ENCODE measurements around the gene CH25H. TPM values are rescaled to one million over a fixed set of nuclear protein-coding genes. Genes with fewer than 3 reads are reported as not detected.

The CH25H gene
- polyA plus RNA-seq, 3 donors, result 0.11 to 0.22 (median 0.13) TPM

DNA sequence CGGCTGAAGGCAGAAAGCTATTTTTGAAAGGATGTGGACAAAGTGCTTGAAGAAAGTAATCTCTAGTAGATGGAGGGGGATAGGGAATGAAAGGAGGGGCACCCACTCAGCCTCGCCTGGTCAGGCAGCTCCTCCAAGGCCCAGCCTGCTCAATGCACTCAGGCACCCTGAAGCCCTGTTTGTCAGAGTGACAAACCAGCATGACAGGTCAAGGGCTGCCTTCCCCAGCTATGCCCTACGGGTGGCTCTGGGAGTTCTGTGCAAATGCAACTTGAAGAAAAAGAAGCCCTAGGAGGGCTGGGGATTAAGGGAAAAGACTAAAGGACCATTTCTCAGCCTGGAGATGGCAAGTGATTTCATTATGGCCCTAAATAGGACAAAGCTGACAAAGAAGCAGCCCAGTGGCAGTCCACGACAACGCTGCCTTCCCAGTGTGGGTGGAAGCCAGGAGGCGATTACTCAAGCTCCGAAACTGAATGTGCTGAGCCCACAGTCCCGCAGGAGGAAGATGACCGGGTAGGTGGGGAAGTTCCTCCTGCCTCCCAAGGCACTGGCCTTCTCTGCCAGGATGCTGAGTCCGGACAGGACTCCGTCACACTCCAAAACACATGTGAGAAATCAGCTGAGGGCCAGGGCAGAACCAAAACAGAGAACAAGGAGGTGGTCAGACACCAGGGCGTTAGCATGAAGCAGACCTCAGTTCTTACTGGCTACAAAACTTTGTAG lies 28.1 kb upstream of the CH25H start:
- no peak for DNase-seq (ENCODE audit: low read depth in 3 of 3, low spot score in 2 of 3)

- DNase-seq (ENCODE audit: low read depth in 3 of 3, low spot score in 2 of 3), result no peak
These were observed 25.9 kb upstream of the CH25H start for GRCh38 chr10:89233033-89233432.

DNA sequence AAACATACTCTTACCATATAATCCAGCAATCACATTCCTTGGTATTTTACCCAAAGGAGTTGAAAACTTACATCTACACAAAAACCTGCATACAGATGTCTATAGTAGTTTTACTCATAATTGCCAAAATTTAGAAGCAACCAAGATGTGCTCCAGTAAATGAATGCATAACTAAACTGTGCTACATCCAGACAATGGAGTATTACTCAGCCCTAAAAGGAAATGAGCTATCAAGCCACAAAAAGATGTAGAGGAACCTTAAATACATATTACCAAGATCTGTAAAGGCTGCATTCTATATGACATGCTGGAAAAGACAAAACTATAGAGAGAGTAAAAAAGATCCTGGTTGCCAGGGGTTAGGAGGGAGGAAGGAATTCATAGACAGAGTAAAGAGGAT lies 21.8 kb upstream of the CH25H start:
- no peak for DNase-seq (ENCODE audit: low read depth in 3 of 3, low spot score in 2 of 3)

DNA sequence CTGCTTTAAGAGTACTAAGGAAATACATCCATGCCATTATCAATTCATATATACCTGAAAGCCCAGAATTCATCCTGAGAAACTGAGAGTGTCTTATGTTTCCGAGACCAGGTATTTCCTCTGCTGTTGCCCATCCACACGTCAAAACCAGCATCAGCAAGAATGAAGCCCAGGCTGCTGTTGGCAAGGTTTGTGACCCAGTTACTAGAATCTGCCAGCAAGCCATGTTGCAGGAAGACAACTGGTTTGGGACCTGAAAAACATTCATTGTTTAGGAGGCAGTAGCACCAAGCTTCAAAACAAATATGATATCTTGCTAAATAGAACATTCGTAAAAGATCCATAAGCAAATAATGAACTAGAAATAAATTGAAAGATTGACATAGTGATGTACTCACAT lies 21.0 kb upstream of the CH25H start:
- no peak for DNase-seq (ENCODE audit: low read depth in 3 of 3, low spot score in 2 of 3)

DNA sequence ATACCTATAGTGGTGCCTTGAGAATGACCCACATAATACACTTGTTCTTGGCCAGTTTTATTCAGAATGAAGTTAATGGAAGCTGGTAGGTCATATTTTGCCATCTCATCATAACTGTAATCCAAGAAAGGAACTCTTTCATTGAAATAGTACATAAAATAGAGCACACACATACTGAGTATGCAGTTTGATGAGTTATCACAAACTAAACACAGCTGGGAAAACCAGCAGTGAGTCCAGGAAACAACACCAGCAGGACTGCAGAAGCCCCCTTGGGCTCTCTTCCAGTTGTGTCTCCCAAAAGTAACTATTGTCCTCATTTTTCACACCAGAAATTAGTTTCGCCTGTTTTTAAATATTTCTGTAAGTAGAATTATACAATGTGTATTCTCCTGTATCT lies 19.8 kb upstream of the CH25H start:
- DNase-seq (ENCODE audit: low read depth in 3 of 3, low spot score in 2 of 3), result no peak

DNA sequence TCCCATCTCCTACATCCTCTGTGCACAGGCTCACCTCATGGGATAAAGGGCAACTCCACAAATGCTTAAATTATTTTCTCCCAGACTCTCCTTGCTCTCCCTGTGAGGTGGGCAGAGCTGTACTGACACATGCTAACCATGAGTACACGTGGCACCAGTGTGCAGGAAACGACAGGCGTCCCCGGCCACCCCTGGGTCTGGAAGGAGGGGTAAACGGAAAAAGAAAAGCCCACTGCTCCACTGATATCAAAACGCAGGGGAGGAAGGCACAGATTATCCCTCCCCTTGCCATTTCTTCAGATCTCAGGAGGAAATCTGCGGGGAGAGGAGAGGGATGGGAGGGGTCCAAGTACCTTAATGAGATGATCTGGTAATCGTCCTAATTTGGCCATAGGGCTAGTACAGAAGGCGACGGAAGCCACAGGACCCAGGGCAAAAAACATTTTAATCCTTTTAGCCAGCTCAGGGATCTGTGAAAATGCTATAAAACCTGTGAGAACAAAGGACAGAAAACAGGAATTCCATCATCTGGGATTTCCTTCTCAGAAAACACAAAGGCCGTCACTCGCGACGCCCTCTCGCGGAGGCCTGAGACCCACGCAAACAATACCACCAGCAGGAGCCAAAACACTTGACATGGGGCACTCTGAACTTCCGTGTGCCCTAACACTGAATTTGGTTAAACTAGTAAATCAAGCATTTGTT lies 17.8 kb upstream of the CH25H start:
- no peak for DNase-seq (ENCODE audit: low read depth in 3 of 3, low spot score in 2 of 3)

- no peak for DNase-seq (ENCODE audit: low read depth in 3 of 3, low spot score in 2 of 3)
These were observed 14.8 kb upstream of the CH25H start for GRCh38 chr10:89221919-89222318.

DNA sequence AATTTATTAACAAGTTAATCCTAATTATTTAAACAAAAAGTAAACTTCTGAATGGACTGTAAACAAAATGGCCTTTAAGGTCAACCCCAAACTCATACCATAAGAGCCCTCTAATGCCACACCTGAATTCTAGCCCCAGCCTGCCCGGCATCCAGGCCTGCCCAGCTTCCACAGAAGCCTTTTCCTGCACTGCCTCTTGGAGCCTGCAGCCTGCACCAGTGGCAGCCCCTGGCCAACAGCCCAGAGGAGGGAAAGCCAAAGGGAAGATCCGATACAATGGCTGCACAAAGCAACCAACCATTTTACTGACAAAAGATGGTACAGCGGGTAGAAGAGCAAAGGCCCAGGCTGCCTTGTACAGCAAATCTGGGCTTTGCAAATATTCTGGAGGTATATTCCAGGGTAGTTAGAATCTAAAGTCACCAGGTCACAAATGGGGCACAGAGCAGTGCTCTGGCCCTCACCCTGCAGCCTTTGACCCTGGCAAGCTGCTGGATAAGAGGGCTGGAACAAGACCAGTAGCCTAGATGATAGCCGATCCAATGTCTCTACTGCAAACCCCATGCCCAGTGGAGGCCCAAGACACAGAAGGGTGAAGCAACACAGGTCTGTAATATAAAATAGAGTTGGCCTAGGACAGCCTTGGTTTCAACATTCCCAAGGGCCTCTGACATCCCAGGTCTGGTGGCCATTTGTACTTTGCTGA lies 12.5 kb upstream of the CH25H start:
- no peak for DNase-seq (ENCODE audit: low read depth in 3 of 3, low spot score in 2 of 3)

DNA sequence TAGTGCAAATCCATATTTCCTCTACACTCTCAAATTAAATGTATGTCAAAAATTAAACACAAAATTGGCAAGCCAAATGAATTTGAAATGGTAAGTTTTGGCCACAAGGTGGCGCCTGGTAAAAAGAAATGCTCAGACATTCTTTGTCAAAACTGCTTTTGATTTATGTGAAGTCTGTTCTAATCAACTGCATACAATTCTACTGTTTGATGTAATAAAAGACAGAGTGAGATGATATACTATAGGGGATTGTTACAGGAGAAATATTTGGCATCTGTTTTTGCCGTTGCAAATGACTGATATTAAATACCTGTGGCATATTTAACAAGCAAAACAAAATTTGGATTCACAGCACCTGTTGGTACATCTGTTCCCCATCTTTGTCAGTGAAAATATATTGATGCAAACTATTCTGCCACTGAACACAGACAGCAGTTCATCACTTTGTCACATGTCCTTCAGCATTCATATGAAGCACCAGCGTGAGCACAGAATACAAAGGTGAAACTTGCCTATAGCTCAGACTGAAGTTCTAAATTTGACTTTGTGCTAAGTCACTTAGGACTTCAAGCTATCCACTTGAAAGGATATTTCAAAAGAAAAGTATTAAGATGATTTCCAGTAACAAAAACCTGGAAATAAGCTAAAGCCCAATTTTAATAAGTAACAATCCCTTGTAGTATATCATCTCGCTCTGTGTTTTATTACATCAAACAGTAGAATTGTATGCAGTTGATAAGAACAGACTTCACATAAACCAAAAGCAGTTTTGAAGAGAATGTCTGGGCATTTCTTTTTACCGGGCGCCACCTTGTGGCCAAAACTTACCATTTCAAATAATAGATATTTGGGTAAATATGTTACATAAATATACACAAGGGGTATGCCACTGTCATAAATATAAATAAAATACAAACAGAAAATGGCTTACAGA lies 10.2 kb upstream of the CH25H start:
- DNase-seq (ENCODE audit: low read depth in 3 of 3, low spot score in 2 of 3), result peak in 1 of 3 donors; percentile 41

GRCh38 chr10:89216056-89216455 lies 8.9 kb upstream of the CH25H start:
- DNase-seq (ENCODE audit: low read depth in 3 of 3, low spot score in 2 of 3), result no peak

DNA sequence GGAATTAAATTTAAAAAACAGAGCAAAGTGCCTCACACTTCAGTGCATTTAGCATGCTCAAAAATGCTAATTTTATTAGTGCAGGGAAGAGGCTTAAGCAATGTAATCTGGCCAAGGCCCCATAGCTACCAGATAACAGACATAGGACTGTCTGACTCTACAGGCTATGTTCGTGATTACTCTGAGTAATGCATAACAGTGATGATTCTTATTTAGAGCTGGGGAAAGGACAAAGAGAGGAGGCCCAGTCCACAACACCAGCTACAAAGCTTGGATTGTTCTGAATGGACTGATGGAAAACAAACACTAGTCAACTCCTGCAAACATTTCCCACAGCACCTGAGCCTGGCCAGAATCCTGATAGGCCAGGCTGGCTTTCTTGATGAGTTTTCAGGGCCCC lies 8.4 kb upstream of the CH25H start:
- no peak for DNase-seq (ENCODE audit: low read depth in 3 of 3, low spot score in 2 of 3)

DNA sequence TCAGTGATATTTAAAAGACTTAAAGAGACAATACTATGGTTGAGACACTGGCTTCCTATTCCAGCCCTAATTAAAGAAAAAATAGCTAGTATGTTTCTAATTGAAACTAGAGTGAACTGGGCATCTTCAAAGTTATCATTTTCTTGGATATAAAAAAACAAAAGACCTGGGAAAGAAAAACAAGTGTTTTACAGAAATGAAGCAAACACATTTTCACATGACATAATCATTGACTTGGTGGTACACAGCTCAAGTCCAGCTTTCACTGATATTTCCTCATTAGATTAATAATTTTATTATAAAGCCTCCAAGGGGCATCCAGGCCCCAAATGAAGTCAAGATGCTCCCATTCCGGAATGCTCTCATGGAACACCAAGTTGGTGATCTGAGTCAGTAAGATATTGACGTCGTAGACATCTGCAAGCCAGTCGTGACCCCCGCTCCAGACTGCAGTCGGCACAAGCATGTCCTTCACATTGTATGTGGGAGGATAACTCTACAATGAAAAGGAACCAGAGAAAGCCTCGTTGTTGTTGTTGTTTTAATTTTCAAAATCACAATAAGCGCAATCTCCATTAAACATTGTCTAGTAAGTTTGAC lies 7.5 kb upstream of the CH25H start:
- DNase-seq (ENCODE audit: low read depth in 3 of 3, low spot score in 2 of 3), result no peak

DNA sequence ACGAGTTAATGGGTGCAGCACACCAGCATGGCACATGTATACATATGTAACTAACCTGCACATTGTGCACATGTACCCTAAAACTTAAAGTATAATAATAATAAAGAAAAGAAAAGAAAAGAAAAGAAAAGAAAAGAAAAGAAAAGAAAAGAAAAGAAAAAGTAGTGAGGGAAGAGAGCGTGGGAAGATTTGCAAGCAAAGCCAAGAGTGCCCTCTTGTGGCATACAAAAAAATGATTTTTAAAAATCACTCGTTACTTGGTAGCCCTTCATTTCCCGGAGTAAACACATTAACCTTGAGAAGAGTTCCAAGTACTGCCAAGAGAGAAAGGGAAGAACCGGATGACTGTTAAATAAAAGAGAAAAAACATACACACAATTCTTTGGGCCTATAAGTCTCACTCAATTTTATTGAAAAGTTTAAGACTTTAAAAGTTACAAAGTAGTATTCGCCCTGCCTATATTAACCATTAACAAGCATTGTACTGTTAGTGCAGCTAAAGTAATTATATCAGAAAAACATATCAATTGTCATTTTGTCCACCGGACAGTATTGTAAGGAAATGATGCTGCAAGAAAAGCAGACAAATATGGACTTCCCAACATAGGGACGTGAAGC lies 6.2 kb upstream of the CH25H start:
- DNase-seq (ENCODE audit: low read depth in 3 of 3, low spot score in 2 of 3), result no peak

GRCh38 chr10:89210794-89211425 lies 3.8 kb upstream of the CH25H start:
- no peak for DNase-seq (ENCODE audit: low read depth in 3 of 3, low spot score in 2 of 3)

- no peak for DNase-seq (ENCODE audit: low read depth in 3 of 3, low spot score in 2 of 3)
These were observed 2.6 kb upstream of the CH25H start for GRCh38 chr10:89209718-89210117.

GRCh38 chr10:89207801-89208551 lies 859 bp upstream of the CH25H start:
- peak in 1 of 3 donors; percentile 38 for DNase-seq (ENCODE audit: low read depth in 3 of 3, low spot score in 2 of 3)

GRCh38 chr10:89206402-89207180 lies 526 bp downstream of the CH25H start:
- DNase-seq (ENCODE audit: low read depth in 3 of 3, low spot score in 2 of 3), result peak in 1 of 3 donors; percentile 21

- no peak for DNase-seq (ENCODE audit: low read depth in 3 of 3, low spot score in 2 of 3)
These were observed 2.4 kb downstream of the CH25H start for GRCh38 chr10:89204621-89205185.
